ENCODE results near the gene EXOC2.

DNA sequence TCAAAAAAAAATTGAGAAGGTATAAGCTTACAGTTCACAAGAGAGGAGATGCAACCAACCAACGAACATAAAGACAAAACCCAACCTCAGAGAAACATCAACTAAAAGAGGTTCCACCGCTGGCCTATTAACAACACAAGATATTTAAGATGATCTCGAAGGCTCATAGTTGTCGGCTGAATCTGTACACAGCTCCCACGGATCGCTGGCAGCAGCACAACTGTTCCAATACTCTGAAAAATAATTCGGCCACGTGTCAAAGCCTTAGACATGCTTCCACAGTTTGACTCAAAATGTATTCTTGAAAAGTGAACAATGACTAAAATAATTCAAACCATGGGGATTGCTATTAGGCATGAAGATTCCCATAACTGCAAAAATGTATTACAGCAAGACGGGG, 13.7 kb downstream of the EXOC2 start:
- TF ChIP-seq, protein P1, sequence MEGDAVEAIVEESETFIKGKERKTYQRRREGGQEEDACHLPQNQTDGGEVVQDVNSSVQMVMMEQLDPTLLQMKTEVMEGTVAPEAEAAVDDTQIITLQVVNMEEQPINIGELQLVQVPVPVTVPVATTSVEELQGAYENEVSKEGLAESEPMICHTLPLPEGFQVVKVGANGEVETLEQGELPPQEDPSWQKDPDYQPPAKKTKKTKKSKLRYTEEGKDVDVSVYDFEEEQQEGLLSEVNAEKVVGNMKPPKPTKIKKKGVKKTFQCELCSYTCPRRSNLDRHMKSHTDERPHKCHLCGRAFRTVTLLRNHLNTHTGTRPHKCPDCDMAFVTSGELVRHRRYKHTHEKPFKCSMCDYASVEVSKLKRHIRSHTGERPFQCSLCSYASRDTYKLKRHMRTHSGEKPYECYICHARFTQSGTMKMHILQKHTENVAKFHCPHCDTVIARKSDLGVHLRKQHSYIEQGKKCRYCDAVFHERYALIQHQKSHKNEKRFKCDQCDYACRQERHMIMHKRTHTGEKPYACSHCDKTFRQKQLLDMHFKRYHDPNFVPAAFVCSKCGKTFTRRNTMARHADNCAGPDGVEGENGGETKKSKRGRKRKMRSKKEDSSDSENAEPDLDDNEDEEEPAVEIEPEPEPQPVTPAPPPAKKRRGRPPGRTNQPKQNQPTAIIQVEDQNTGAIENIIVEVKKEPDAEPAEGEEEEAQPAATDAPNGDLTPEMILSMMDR (IDR thresholded peaks at IDR 0.05 in 8 of 11, conservative IDR thresholded peaks at IDR 0.05 in 3 of 11), result no peak
- TF ChIP-seq POLR2A (IDR thresholded peaks at IDR 0.05), result no peak

All from spleen (tissue), 7 donors.